ENCODE results near the gene HLF.

GRCh38 chr17:55351226-55351625, 86.5 kb downstream of the HLF start:
- TF ChIP-seq EP300 (IDR thresholded peaks at IDR 0.05; ENCODE audit: borderline replicate concordance) (no peak), TCF12 (IDR thresholded peaks at IDR 0.05; ENCODE audit: low read depth) (no peak), ZBTB7A (IDR thresholded peaks at IDR 0.05; ENCODE audit: low read depth) (no peak), RAD21 (IDR thresholded peaks at IDR 0.05; ENCODE audit: low read depth) (no peak), CEBPB (IDR thresholded peaks at IDR 0.05) (no peak)
